DND-41 (cell line): ENCODE measurements around the gene GLIS2.

ENCODE experiments used
- ATAC-seq: fragments of 200-7000 bp; cut with Tn5 transposase; 3 replicates; pipeline ENCODE4 v1.9.1; 2021; ENCODE audit warnings: low read depth; ENCODE audit not compliant: insufficient read depth
- DNase-seq: peaks from one replicate; pipeline ENCODE4 v3.0.0-alpha.2; 2020
- H2AFZ ChIP-seq: 2 replicates; pipeline ENCODE4 v1.6.0; 2012; ENCODE audit warnings: low read depth, low read length
- H3K27ac ChIP-seq: 2 replicates; pipeline ENCODE4 v1.5.1; 2012; ENCODE audit warnings: low read length, inconsistent platforms
- H3K27me3 ChIP-seq: fragments of 200-600 bp; sonication (generic); 2 replicates; pipeline ENCODE4 v1.6.0; 2012; ENCODE audit warnings: low read length, mild to moderate bottlenecking, inconsistent platforms; ENCODE audit not compliant: insufficient read depth, poor library complexity
- H3K36me3 ChIP-seq: 2 replicates; pipeline ENCODE4 v1.5.1; 2012; ENCODE audit warnings: low read length, inconsistent platforms; ENCODE audit not compliant: insufficient read depth
- H3K4me1 ChIP-seq: 2 replicates; pipeline ENCODE4 v1.5.1; 2012; ENCODE audit warnings: mild to moderate bottlenecking, low read length; ENCODE audit not compliant: insufficient read depth
- H3K4me2 ChIP-seq: 2 replicates; pipeline ENCODE4 v1.6.0; 2012; ENCODE audit warnings: mild to moderate bottlenecking, moderate library complexity, low read length, inconsistent platforms; ENCODE audit not compliant: insufficient read depth
- H3K4me3 ChIP-seq, 2 experiments: fragments of 200-600 bp in 1 of 2; shearing (Covaris generic) in 1 of 2; 2 replicates each; pipeline ENCODE4 v1.5.1; 2012 to 2016; ENCODE audit warnings: inconsistent platforms in 2 of 2, low read length in 2 of 2, mild to moderate bottlenecking in 2 of 2, low read depth in 1 of 2, moderate library complexity in 1 of 2
- H3K79me2 ChIP-seq: 2 replicates; pipeline ENCODE4 v1.6.0; 2012; ENCODE audit warnings: low read length, inconsistent platforms; ENCODE audit not compliant: insufficient read depth
- H3K9ac ChIP-seq: 2 replicates; pipeline ENCODE4 v1.6.0; 2012; ENCODE audit warnings: low read depth, mild to moderate bottlenecking, inconsistent platforms, low read length, moderate library complexity
- H3K9me3 ChIP-seq: 2 replicates; pipeline ENCODE4 v1.5.1; 2012; ENCODE audit warnings: low read length, moderate library complexity, mild to moderate bottlenecking, inconsistent platforms; ENCODE audit not compliant: insufficient read depth, severe bottlenecking
- H4K20me1 ChIP-seq: 2 replicates; pipeline ENCODE4 v1.6.0; 2012; ENCODE audit warnings: low read length; ENCODE audit not compliant: insufficient read depth
- CTCF ChIP-seq: IDR thresholded peaks from 2 replicates; pipeline ENCODE4 v1.5.1; 2012; ENCODE audit warnings: borderline replicate concordance, low read length, moderate library complexity, mild to moderate bottlenecking; ENCODE audit not compliant: poor library complexity, severe bottlenecking; ENCODE audit errors: extremely low read depth
- EZH2 ChIP-seq: IDR thresholded peaks from 3 replicates; pipeline ENCODE4 v1.6.1; 2012; ENCODE audit warnings: borderline replicate concordance, low read depth, mild to moderate bottlenecking, moderate library complexity, low read length, inconsistent platforms; ENCODE audit not compliant: severe bottlenecking

The GLIS2 gene

DNA sequence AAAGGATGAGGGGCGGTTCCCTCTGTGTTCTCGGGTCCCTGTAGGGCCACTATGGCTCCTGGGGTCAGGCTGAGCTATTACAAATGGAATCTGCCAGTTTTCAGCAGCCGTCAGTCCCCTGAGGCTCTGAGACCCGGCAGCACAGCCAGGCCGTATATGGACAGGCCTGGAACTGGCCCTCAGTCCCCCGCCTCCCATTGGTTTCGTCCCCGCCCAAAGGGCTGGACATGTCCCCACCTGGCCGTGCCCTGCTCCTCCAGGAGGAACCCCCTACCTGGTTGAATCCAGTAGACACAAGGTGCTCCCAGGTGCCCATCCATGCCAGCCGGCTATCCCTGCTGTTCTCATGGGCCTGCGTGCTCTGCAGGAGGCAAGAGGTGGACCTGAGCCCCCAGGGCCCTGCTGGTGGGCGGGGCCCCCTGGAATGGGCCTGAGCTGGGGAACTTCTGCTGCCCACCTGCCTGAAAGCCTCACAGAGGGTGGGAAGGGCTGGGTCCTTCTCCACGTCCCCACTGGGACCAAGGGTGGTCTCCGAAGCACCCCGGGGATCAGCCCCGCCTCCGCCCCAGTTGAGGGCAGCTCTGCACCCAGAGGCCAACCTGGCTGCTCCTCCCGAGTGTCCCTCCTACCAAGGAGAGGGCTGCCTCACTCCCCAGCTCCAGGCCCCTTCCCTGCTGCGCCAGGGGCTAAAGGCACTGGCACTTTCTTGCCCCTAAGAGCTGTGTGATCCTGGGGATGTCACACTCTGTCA, 72.6 kb downstream of the GLIS2 start:
- no peak overlapping the region for H3K27ac ChIP-seq

More for the DNA sequence above, 72.6 kb downstream of the GLIS2 start:
- H3K9me3 ChIP-seq: no peaks in the 10 kb centered on the region
- no peak overlapping the region for H3K4me2 ChIP-seq
- no peak for ATAC-seq
- H3K9ac ChIP-seq: no peak overlapping the region
- H2AFZ ChIP-seq: no peak overlapping the region
- H3K4me3 ChIP-seq: no peak overlapping the region
- no peak for DNase-seq
- H3K79me2 ChIP-seq: no peaks in the 10 kb centered on the region
- no peaks in the 10 kb centered on the region for H3K4me1 ChIP-seq
- peaks cover 33% of the 10 kb centered on the region for H4K20me1 ChIP-seq
- peaks cover 81% of the 10 kb centered on the region for H3K36me3 ChIP-seq
- TF ChIP-seq EZH2: no peak
- no peak for TF ChIP-seq CTCF
- H3K27me3 ChIP-seq: no peaks in the 10 kb centered on the region
